Measurements from ENCODE around the gene PHOX2B. TPM values are rescaled to one million over a fixed set of nuclear protein-coding genes. Genes with fewer than 3 reads are reported as not detected.
A peak's percentile ranks its signal among the peaks of the same experiment; 100 is the strongest.

The PHOX2B gene
- total and polyA plus RNA-seq, 2 of the 13 experiments (the other 11 are each of a cell fraction or from before 2014, with no cell fraction given): not detected

DNA sequence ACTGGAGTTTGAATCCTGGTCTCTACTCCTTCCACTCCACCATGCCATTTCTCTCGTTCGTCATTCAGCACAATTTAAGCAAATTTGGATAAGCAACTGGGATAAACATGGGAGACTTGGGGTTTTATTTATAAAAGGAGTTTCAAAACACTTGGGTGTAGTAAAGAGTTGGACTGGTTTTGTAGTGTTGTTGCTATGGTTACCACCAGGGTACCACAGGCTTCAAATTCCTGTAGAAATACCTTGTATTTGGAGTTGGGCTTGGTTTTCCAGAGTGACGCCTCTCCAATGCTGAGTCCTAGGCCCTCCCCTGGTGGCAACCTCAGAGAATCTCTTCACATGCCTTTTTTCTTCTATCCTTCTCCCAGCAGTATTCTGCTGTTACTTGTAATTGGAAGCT, 27.9 kb upstream of the PHOX2B start:
- Histone ChIP-seq H3K4me2 (ENCODE audit: low read depth, low read length) (no peak overlapping the region), H3K4me1 (ENCODE audit: insufficient read depth, low read length) (no peaks in the 10 kb centered on the region), H2AFZ (ENCODE audit: low read length) (no peak overlapping the region), H3K4me3 (replicated peaks in 1 of 3; ENCODE audit: insufficient read depth in 1 of 3, low read depth in 2 of 3, low read length in 3 of 3) (no peak overlapping the region), H3K36me3 (replicated peaks in 1 of 2; ENCODE audit: control insufficient read depth in 1 of 2, insufficient read depth in 2 of 2, low read length in 2 of 2) (no peaks in the 10 kb centered on the region), H3K27ac (ENCODE audit: extremely low read length, insufficient read depth, low read length) (no peak overlapping the region), H3K27me3 (ENCODE audit: control insufficient read depth in 1 of 2, insufficient read depth in 2 of 2, low read length in 2 of 2) (no peaks in the 10 kb centered on the region), H3K9me3 (ENCODE audit: low read length) (no peaks in the 10 kb centered on the region), H3K79me2 (ENCODE audit: insufficient read depth, low read length) (no peaks in the 10 kb centered on the region), H4K20me1 (ENCODE audit: insufficient read depth, low read length) (no peaks in the 10 kb centered on the region), H3K9ac (ENCODE audit: insufficient read depth, low read depth, low read length) (no peak overlapping the region)
- WGBS (ENCODE audit: low lambda C conversion rate): 2% methylated on average over 2 of the region's 3 CpGs
- CTCF ChIA-PET (ENCODE audit: low intra/inter-chr PET ratio, low total read pairs): no interaction called here
- in situ Hi-C loops (cut with HindIII; ENCODE audit: extremely low pct_ligation_motif_present, low pct_unique_long_range_greater_than_20kb) (no loop called here), intact Hi-C loops (cut with micrococcal nuclease; ENCODE audit: unreplicated experiment) (no loop called here)
- POLR2A ChIA-PET: no interaction called here
- TF ChIP-seq ZNF512B (CRISPR knock-in tag; IDR thresholded peaks at IDR 0.05; ENCODE audit: borderline replicate concordance): no peak
- peak; percentile 29; the same call in 1 of the 2 replicates for TF ChIP-seq RFX1 (IDR thresholded peaks at IDR 0.05)
- DNase-seq (ENCODE audit: low spot score): no peak
- ATAC-seq: no peak
- no TSS peak for BruUV-seq (replicated peaks)
- FAIRE-seq: no peak

DNA sequence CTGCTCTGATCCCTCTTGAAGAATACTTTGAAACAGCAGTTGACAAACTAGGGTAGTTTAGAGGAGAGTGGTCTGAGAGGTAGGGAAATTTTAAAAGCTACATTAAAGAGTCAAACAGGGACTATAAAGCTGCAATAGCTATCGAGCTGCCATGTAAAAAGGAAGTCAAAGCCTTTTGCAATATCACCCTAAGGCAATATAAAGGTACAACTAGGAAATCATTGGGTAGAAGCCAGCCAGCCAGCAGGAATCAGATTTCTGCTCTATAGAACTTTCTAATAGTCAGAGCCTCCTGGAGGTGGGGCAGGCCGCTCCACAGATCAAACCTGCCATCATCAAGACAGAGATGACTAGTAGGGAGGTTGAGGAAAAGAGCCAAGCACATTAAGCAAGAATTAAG, 15.2 kb upstream of the PHOX2B start:
- CTCF ChIA-PET (ENCODE audit: low intra/inter-chr PET ratio, low total read pairs): no interaction called here

More for the DNA sequence above, 15.2 kb upstream of the PHOX2B start:
- Histone ChIP-seq H3K9ac (ENCODE audit: insufficient read depth, low read depth, low read length) (no peak overlapping the region), H3K36me3 (replicated peaks in 1 of 2; ENCODE audit: control insufficient read depth in 1 of 2, insufficient read depth in 2 of 2, low read length in 2 of 2) (no peaks in the 10 kb centered on the region), H3K27ac (ENCODE audit: extremely low read length, insufficient read depth, low read length) (no peak overlapping the region), H3K27me3 (ENCODE audit: control insufficient read depth in 1 of 2, insufficient read depth in 2 of 2, low read length in 2 of 2) (no peaks in the 10 kb centered on the region; a peak in 1 of 5 replicates), H3K9me3 (ENCODE audit: low read length) (no peaks in the 10 kb centered on the region), H3K4me3 (replicated peaks in 1 of 3; ENCODE audit: insufficient read depth in 1 of 3, low read depth in 2 of 3, low read length in 3 of 3) (no peak overlapping the region), H2AFZ (ENCODE audit: low read length) (no peak overlapping the region), H3K4me2 (ENCODE audit: low read depth, low read length) (no peak overlapping the region), H3K79me2 (ENCODE audit: insufficient read depth, low read length) (no peaks in the 10 kb centered on the region), H3K4me1 (ENCODE audit: insufficient read depth, low read length) (no peaks in the 10 kb centered on the region), H4K20me1 (ENCODE audit: insufficient read depth, low read length) (no peaks in the 10 kb centered on the region)
- no TSS peak for BruUV-seq (replicated peaks)
- in situ Hi-C loops (cut with HindIII; ENCODE audit: extremely low pct_ligation_motif_present, low pct_unique_long_range_greater_than_20kb): no loop called here
- no peak for DNase-seq (ENCODE audit: low spot score)
- POLR2A ChIA-PET: no interaction called here
- FAIRE-seq: no peak
- no peak for ATAC-seq
- 0% methylated on average over 2 of the region's 2 CpGs for WGBS (ENCODE audit: low lambda C conversion rate)
- no peak for TF ChIP-seq ZNF761 (CRISPR knock-in tag; conservative IDR thresholded peaks at IDR 0.05)
- no peak for TF ChIP-seq MTA1 (CRISPR knock-in tag; IDR thresholded peaks at IDR 0.05; ENCODE audit: borderline replicate concordance)
- TF ChIP-seq DMAP1 (CRISPR knock-in tag; IDR thresholded peaks at IDR 0.05): no peak
- TF ChIP-seq NR2F1 (CRISPR knock-in tag; IDR thresholded peaks at IDR 0.05): no peak
- no peak for TF ChIP-seq ZNF746 (CRISPR knock-in tag; IDR thresholded peaks at IDR 0.05)
- intact Hi-C loops (cut with micrococcal nuclease; ENCODE audit: unreplicated experiment): no loop called here

All from HepG2 (cell line).